Stimulated activated CD8-positive, alpha-beta memory T cell treated with anti-CD3 and anti-CD28 coated beads, Interleukin-12 subunit alpha, Interleukin-12 subunit beta, amount 100 ng/mL, for 4 hours (primary cell): ENCODE measurements around the gene WWC1.
"Not testable (repeated sequence)": the region's sequence is repeated elsewhere in the genome, so short reads cannot be mapped to it uniquely, and the experiment has no call there.

Experiments
- DNase-seq: peaks from one replicate; pipeline ENCODE4 v3.0.0-alpha.2; 2020; ENCODE audit warnings: low read depth

The WWC1 gene

GRCh38 chr5:168286863-168287262 is 4.6 kb upstream of the WWC1 start:
- DNase-seq = not testable (repeated sequence)

GRCh38 chr5:168287362-168287761 is 4.1 kb upstream of the WWC1 start:
- DNase-seq = no peak

GRCh38 chr5:168288349-168289245 is 2.8 kb upstream of the WWC1 start:
- no peak for DNase-seq

GRCh38 chr5:168290902-168291341 is 523 bp upstream of the WWC1 start:
- DNase-seq = no peak

GRCh38 chr5:168291964-168292785 is 730 bp downstream of the WWC1 start:
- DNase-seq = no peak

- DNase-seq = no peak
Measured at GRCh38 chr5:168292786-168293696, 1.6 kb downstream of the WWC1 start.

GRCh38 chr5:168295574-168296201 is 4.2 kb downstream of the WWC1 start:
- DNase-seq = no peak

- DNase-seq = no peak
Measured at GRCh38 chr5:168296682-168297081, 5.2 kb downstream of the WWC1 start.

GRCh38 chr5:168298949-168299348 is 7.5 kb downstream of the WWC1 start:
- DNase-seq = no peak

GRCh38 chr5:168299372-168299771 is 7.9 kb downstream of the WWC1 start:
- DNase-seq = no peak

GRCh38 chr5:168300326-168301182 is 9.1 kb downstream of the WWC1 start:
- DNase-seq = no peak

- DNase-seq = no peak
Measured at GRCh38 chr5:168301593-168302390, 10.3 kb downstream of the WWC1 start.

- no peak for DNase-seq
Measured at GRCh38 chr5:168302785-168303184, 11.3 kb downstream of the WWC1 start.

GRCh38 chr5:168303393-168304025 is 12.1 kb downstream of the WWC1 start:
- DNase-seq = no peak

GRCh38 chr5:168304349-168304748 is 12.9 kb downstream of the WWC1 start:
- no peak for DNase-seq

- no peak for DNase-seq
Measured at GRCh38 chr5:168305281-168305680, 13.8 kb downstream of the WWC1 start.

- no peak for DNase-seq
Measured at GRCh38 chr5:168307022-168307421, 15.6 kb downstream of the WWC1 start.

- DNase-seq = no peak
Measured at GRCh38 chr5:168307925-168308584, 16.6 kb downstream of the WWC1 start.
